Measurements from ENCODE around the gene KCNQ1. TPM values are rescaled to one million over a fixed set of nuclear protein-coding genes. Genes with fewer than 3 reads are reported as not detected.

Gene KCNQ1
- total and polyA plus RNA-seq, 2 experiments from 2014 or later = not detected

GRCh38 chr11:2767801-2768200, 323.0 kb downstream of the KCNQ1 start:
- WGBS, 2 experiments (ENCODE audit: low coverage in 1 of 2, low lambda C conversion rate in 2 of 2, missing lambda C conversion rate in 2 of 2) = 76 to 77% methylated on average over 8 of the region's 8 CpGs

GRCh38 chr11:2768471-2769408, 323.9 kb downstream of the KCNQ1 start:
- no peak overlapping the region for H3K4me2 ChIP-seq (ENCODE audit: unreplicated experiment)
- H3K9ac ChIP-seq = no peak overlapping the region

More at GRCh38 chr11:2767801-2768200, 323.0 kb downstream of the KCNQ1 start:
- H3K79me2 ChIP-seq (ENCODE audit: insufficient read depth) = no peaks in the 10 kb centered on the region
- no peak for DNase-seq
- in situ Hi-C loops (cut with MboI) = no loop called here
- no peaks in the 10 kb centered on the region for H3K9me2 ChIP-seq (ENCODE audit: insufficient read depth)
- no peaks in the 10 kb centered on the region for H3F3A ChIP-seq (ENCODE audit: insufficient read depth)
- TF ChIP-seq EZH2phosphoT487 (IDR thresholded peaks at IDR 0.05; ENCODE audit: insufficient read depth, low read depth) = no peak
- TF ChIP-seq EZH2 (IDR thresholded peaks at IDR 0.05; ENCODE audit: insufficient read depth, poor library complexity, severe bottlenecking) = no peak
- H2AFZ ChIP-seq = no peak overlapping the region
- no peaks in the 10 kb centered on the region for H4K20me1 ChIP-seq (ENCODE audit: insufficient read depth)
- no peak overlapping the region for H3K27ac ChIP-seq
- H3K4me1 ChIP-seq (ENCODE audit: insufficient read depth) = peaks cover 3% of the 10 kb centered on the region; the same call in 1 of the 2 replicates
- H3K4me3 ChIP-seq = no peak overlapping the region
- no peaks in the 10 kb centered on the region for H3K36me3 ChIP-seq (ENCODE audit: low read depth)
- peaks cover 14% of the 10 kb centered on the region for H3K27me3 ChIP-seq (replicated peaks; ENCODE audit: insufficient read depth)
- H3K4me2 ChIP-seq (ENCODE audit: unreplicated experiment) = no peak overlapping the region
- H3K9ac ChIP-seq = no peak overlapping the region
- H3K9me3 ChIP-seq (ENCODE audit: low read depth) = no peaks in the 10 kb centered on the region

GRCh38 chr11:2769409-2770095, 324.7 kb downstream of the KCNQ1 start:
- in situ Hi-C loops (cut with MboI) = no loop called here
- H4K20me1 ChIP-seq (ENCODE audit: insufficient read depth) = no peaks in the 10 kb centered on the region
- no peak overlapping the region for H3K27ac ChIP-seq
- H3K9me3 ChIP-seq (ENCODE audit: low read depth) = no peaks in the 10 kb centered on the region
- TF ChIP-seq EZH2phosphoT487 (IDR thresholded peaks at IDR 0.05; ENCODE audit: insufficient read depth, low read depth) = no peak
- no peak for TF ChIP-seq EZH2 (IDR thresholded peaks at IDR 0.05; ENCODE audit: insufficient read depth, poor library complexity, severe bottlenecking)
- H3K27me3 ChIP-seq (replicated peaks; ENCODE audit: insufficient read depth) = peaks cover 30% of the 10 kb centered on the region
- no peak overlapping the region for H2AFZ ChIP-seq
- no peaks in the 10 kb centered on the region for H3K79me2 ChIP-seq (ENCODE audit: insufficient read depth)
- 89 to 91% methylated on average over 12 to 14 of the region's 14 CpGs for WGBS, 2 experiments (ENCODE audit: low coverage in 1 of 2, low lambda C conversion rate in 2 of 2, missing lambda C conversion rate in 2 of 2)
- no peak overlapping the region for H3K4me3 ChIP-seq
- DNase-seq = no peak
- no peak overlapping the region for H3K9ac ChIP-seq
- peaks cover 3% of the 10 kb centered on the region; the same call in 1 of the 2 replicates for H3K4me1 ChIP-seq (ENCODE audit: insufficient read depth)
- H3K36me3 ChIP-seq (ENCODE audit: low read depth) = no peaks in the 10 kb centered on the region
- no peak overlapping the region for H3K4me2 ChIP-seq (ENCODE audit: unreplicated experiment)
- no peaks in the 10 kb centered on the region for H3K9me2 ChIP-seq (ENCODE audit: insufficient read depth)
- H3F3A ChIP-seq (ENCODE audit: insufficient read depth) = no peaks in the 10 kb centered on the region

More at GRCh38 chr11:2768471-2769408, 323.9 kb downstream of the KCNQ1 start:
- in situ Hi-C loops (cut with MboI) = no loop called here
- Histone ChIP-seq H3K4me3 (no peak overlapping the region), H3F3A (ENCODE audit: insufficient read depth) (no peaks in the 10 kb centered on the region), H3K9me2 (ENCODE audit: insufficient read depth) (no peaks in the 10 kb centered on the region), H3K79me2 (ENCODE audit: insufficient read depth) (no peaks in the 10 kb centered on the region), H3K4me1 (ENCODE audit: insufficient read depth) (peaks cover 3% of the 10 kb centered on the region; the same call in 1 of the 2 replicates), H4K20me1 (ENCODE audit: insufficient read depth) (no peaks in the 10 kb centered on the region), H2AFZ (no peak overlapping the region), H3K9me3 (ENCODE audit: low read depth) (no peaks in the 10 kb centered on the region), H3K27me3 (replicated peaks; ENCODE audit: insufficient read depth) (peaks cover 23% of the 10 kb centered on the region), H3K27ac (no peak overlapping the region), H3K36me3 (ENCODE audit: low read depth) (no peaks in the 10 kb centered on the region)
- WGBS, 2 experiments (ENCODE audit: low coverage in 1 of 2, low lambda C conversion rate in 2 of 2, missing lambda C conversion rate in 2 of 2) = 62 to 64% methylated on average over 13 to 14 of the region's 14 CpGs
- peak; percentile 89 for DNase-seq
- TF ChIP-seq EZH2phosphoT487 (IDR thresholded peaks at IDR 0.05; ENCODE audit: insufficient read depth, low read depth) = no peak
- no peak for TF ChIP-seq EZH2 (IDR thresholded peaks at IDR 0.05; ENCODE audit: insufficient read depth, poor library complexity, severe bottlenecking)

- Histone ChIP-seq H3K9me3 (ENCODE audit: low read depth) (no peaks in the 10 kb centered on the region), H3K9me2 (ENCODE audit: insufficient read depth) (no peaks in the 10 kb centered on the region), H4K20me1 (ENCODE audit: insufficient read depth) (no peaks in the 10 kb centered on the region), H3K27me3 (replicated peaks; ENCODE audit: insufficient read depth) (peaks cover 23% of the 10 kb centered on the region), H3K4me2 (ENCODE audit: unreplicated experiment) (no peak overlapping the region), H3K4me3 (no peak overlapping the region), H3K4me1 (ENCODE audit: insufficient read depth) (peaks cover 3% of the 10 kb centered on the region; the same call in 1 of the 2 replicates), H2AFZ (no peak overlapping the region), H3F3A (ENCODE audit: insufficient read depth) (no peaks in the 10 kb centered on the region), H3K27ac (no peak overlapping the region), H3K9ac (no peak overlapping the region), H3K36me3 (ENCODE audit: low read depth) (no peaks in the 10 kb centered on the region), H3K79me2 (ENCODE audit: insufficient read depth) (no peaks in the 10 kb centered on the region)
- in situ Hi-C loops (cut with MboI) = no loop called here
- WGBS, 2 experiments (ENCODE audit: low coverage in 1 of 2, low lambda C conversion rate in 2 of 2, missing lambda C conversion rate in 2 of 2) = 90 to 91% methylated on average over 13 of the region's 13 CpGs
- TF ChIP-seq EZH2 (IDR thresholded peaks at IDR 0.05; ENCODE audit: insufficient read depth, poor library complexity, severe bottlenecking) = no peak
- no peak for TF ChIP-seq EZH2phosphoT487 (IDR thresholded peaks at IDR 0.05; ENCODE audit: insufficient read depth, low read depth)
- no peak for DNase-seq
Observed at GRCh38 chr11:2770096-2770751, 325.4 kb downstream of the KCNQ1 start.
